ENCODE measurements around the gene DDI2. TPM values are rescaled to one million over a fixed set of nuclear protein-coding genes. Genes with fewer than 3 reads are reported as not detected.

Gene DDI2
- total and polyA plus RNA-seq, 10 of the 15 experiments (the other 5 are each of a cell fraction or from before 2014, with no cell fraction given), result 3.3 to 33.1 (median 11.6) TPM

GRCh38 chr1:15680131-15680530 is 62.9 kb downstream of the DDI2 start (continued):
- no peak for TF ChIP-seq CEBPZ (IDR thresholded peaks at IDR 0.05; ENCODE audit: low read depth, low read length)
- no peak for TF ChIP-seq GABPA (IDR thresholded peaks at IDR 0.05; ENCODE audit: low read depth)
- no peak for TF ChIP-seq FOXM1 (IDR thresholded peaks at IDR 0.05; ENCODE audit: low read depth, low read length)
- TF ChIP-seq FOS (IDR thresholded peaks at IDR 0.05; ENCODE audit: borderline replicate concordance, extremely low read depth, insufficient read length), result no peak
- TF ChIP-seq RB1 (IDR thresholded peaks at IDR 0.05; ENCODE audit: borderline replicate concordance), result no peak

DNA sequence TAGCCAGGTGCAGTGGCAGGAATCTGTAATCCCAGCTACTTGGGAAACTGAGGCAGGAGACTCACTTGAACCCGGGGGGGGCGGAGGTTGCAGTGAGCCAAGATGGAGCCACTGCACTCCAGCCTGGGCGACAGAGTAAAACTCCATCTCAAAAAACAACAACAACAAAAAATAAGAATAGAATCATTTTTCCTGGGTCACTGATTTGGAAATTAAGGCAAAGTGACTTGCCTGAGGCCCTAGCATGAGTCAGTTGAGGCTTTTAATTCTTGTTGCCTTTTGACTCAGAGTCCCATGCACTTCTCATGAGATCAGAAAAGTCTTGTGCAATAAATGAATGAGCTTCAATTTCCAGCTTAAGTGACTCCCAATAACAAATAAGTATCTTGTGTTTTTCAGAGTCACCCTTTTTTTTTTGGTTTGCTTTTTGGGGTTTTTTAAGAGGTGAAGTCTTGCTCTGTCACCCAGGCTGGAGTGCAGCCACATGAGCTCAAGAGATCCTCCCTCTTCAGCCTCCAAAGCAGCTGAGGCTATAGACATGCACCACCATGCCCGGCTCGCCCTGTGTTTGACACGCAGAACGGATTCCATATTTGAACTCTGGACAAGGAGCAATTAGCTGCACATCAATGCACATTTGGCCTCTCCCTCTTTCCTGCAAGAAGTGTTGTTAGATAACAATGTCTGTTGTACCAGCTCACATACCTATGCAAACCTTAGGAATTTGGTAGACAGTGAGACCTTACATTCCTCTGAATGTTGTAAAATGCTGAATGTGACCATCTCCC is 63.5 kb downstream of the DDI2 start:
- no peak for ATAC-seq
- TF ChIP-seq TCF12 (IDR thresholded peaks at IDR 0.05; ENCODE audit: low read depth, low read length) (no peak), RAD21 (IDR thresholded peaks at IDR 0.05; ENCODE audit: insufficient read depth, low read depth, low read length) (no peak), HSF1 (IDR thresholded peaks at IDR 0.05; ENCODE audit: low read depth, low read length) (no peak), IRF3 (IDR thresholded peaks at IDR 0.05) (no peak), RELB (IDR thresholded peaks at IDR 0.05; ENCODE audit: low read depth) (no peak), BCL3 (IDR thresholded peaks at IDR 0.05; ENCODE audit: borderline replicate concordance, insufficient read depth, low read depth, low read length, poor library complexity, severe bottlenecking) (no peak)

More for the DNA sequence above, 63.5 kb downstream of the DDI2 start:
- BruUV-seq (replicated peaks), result no TSS peak
- RAD21 ChIA-PET (ENCODE audit: unreplicated experiment), result interaction anchor here (0.8 to 4.6 kb wide), 2 partner anchors 16 to 46 kb away, joined by 3 to 22 read pairs; no protein-coding TSS in a partner anchor
- Histone ChIP-seq H4K20me1 (ENCODE audit: control insufficient read depth, insufficient read depth) (no peaks in the 10 kb centered on the region), H3K36me3 (ENCODE audit: control insufficient read depth in 2 of 2, insufficient read depth in 2 of 2, low read length in 1 of 2) (no peaks in the 10 kb centered on the region), H3K79me2 (ENCODE audit: control insufficient read depth, insufficient read depth, low read length) (peaks cover 18% of the 10 kb centered on the region), H3K4me2 (ENCODE audit: control insufficient read depth, insufficient read depth) (no peak overlapping the region), H3K9ac (ENCODE audit: control insufficient read depth, insufficient read depth, low read length) (no peak overlapping the region), H3K27ac (ENCODE audit: control insufficient read depth, insufficient read depth) (no peak overlapping the region), H2AFZ (ENCODE audit: control insufficient read depth, low read depth, low read length) (no peak overlapping the region), H3K9me3 (replicated peaks; ENCODE audit: control insufficient read depth, insufficient read depth, low read length) (no peaks in the 10 kb centered on the region; the same call in 2 of the 3 replicates), H3K4me3 (no peak overlapping the region), H3K27me3 (replicated peaks in 1 of 2; ENCODE audit: control insufficient read depth in 2 of 2, insufficient read depth in 2 of 2, low read length in 1 of 2) (no peaks in the 10 kb centered on the region), H3K4me1 (ENCODE audit: control insufficient read depth, insufficient read depth, low read length) (peaks cover 6% of the 10 kb centered on the region)
- POLR2A ChIA-PET, result interaction anchor here (0.7 to 1.2 kb wide), 4 partner anchors 16 to 64 kb away, joined by 3 to 5 read pairs (median 4); no protein-coding TSS in a partner anchor
- 46% methylated on average over 7 of the region's 7 CpGs for WGBS (ENCODE audit: insufficient coverage, insufficient replicate concordance, low lambda C conversion rate, missing lambda C conversion rate)
- in situ Hi-C loops (cut with MboI), result no loop called here
- CTCF ChIA-PET, result interaction anchor here (1.0 to 1.7 kb wide), 2 partner anchors 17 to 62 kb away, joined by 3 to 5 read pairs; no protein-coding TSS in a partner anchor
- no peak for FAIRE-seq
- SMC1A ChIA-PET (ENCODE audit: uncharacterized antibody, unreplicated experiment), result interaction anchor here (0.8 to 4.6 kb wide), 6 partner anchors 9 to 53 kb away, joined by 3 to 25 read pairs (median 7); no protein-coding TSS in a partner anchor
- no peak for DNase-seq (ENCODE audit: low read depth, low spot score)
- intact Hi-C loops (cut with micrococcal nuclease; ENCODE audit: unreplicated experiment), result no loop called here

Data from GM12878 (cell line).